Spinal cord (tissue), 10 donors: ENCODE results near the gene PSME3. TPM values are rescaled to one million over a fixed set of nuclear protein-coding genes. Genes with fewer than 3 reads are reported as not detected.

ENCODE experiments used
- DNase-seq, 6 donors: peaks; one replicate each; pipeline versions ENCODE4 v3.0.0 to v3.0.0-alpha.2; 2013 to 2015; ENCODE audit warnings: low spot score in 6 of 6, low read depth in 4 of 6
- H3K27ac ChIP-seq: one replicate; pipeline ENCODE4 v1.5.1; 2013; ENCODE audit warnings: low read depth, low read length, control low read depth
- H3K27me3 ChIP-seq: one replicate; pipeline ENCODE4 v1.6.1; 2013; ENCODE audit warnings: low read length; ENCODE audit not compliant: control insufficient read depth, insufficient read depth
- H3K36me3 ChIP-seq: one replicate; pipeline ENCODE4 v1.6.1; 2013; ENCODE audit warnings: low read length; ENCODE audit not compliant: control insufficient read depth, insufficient read depth
- H3K4me1 ChIP-seq: one replicate; pipeline ENCODE4 v1.6.1; 2013; ENCODE audit warnings: low read length; ENCODE audit not compliant: control insufficient read depth, insufficient read depth
- H3K4me3 ChIP-seq: one replicate; pipeline ENCODE4 v1.5.1; 2013; ENCODE audit warnings: low read depth, low read length, control low read depth
- H3K9me3 ChIP-seq: one replicate; pipeline ENCODE4 v1.6.1; 2013; ENCODE audit warnings: low read length; ENCODE audit not compliant: control insufficient read depth, insufficient read depth
- WGBS: methylation state at CpG from one replicate; pipeline ENCODE4 v1.1.5; 2013; ENCODE audit warnings: missing lambda C conversion rate; ENCODE audit not compliant: insufficient coverage; 5-methylcytosine and 5-hydroxymethylcytosine counted together
- long read RNA-seq, 4 donors: transcript quantifications; one replicate each; lab custom pipeline, GENCODE V29; 2026
- polyA plus RNA-seq, 2 donors: library from polyadenylated mRNA; unstranded; fragments of 120-200 nt; gene quantifications; one replicate each; pipeline ENCODE4 v1.2.1, GENCODE V29; 2013; ENCODE audit not compliant: insufficient read length in 2 of 2
- total RNA-seq, 2 donors: library from RNA; depleted of rRNA in 1 of 2; stranded (reverse); fragments of 120-200 nt in 1 of 2; fragments of >200 nt in 1 of 2; gene quantifications; one replicate each; pipeline versions ENCODE4 v1.2.3 to v1.2.4, GENCODE V29; 2013 to 2014
- donor health status: healthy.

PSME3 gene
- total RNA-seq (10 to 100 TPM; 55.8 to 59.2 TPM), polyA plus RNA-seq (10 to 100 TPM; 96.6 to 98.5 TPM)
- long read RNA-seq, donor 1, transcript PSME3-210 (11 exons, 998 nt): major isoform, 26 of 58 reads
- long read RNA-seq, donor 1, partial matches to known transcripts: 31 of 58 reads
- long read RNA-seq, donor 1, other reads (novel, unspliced or antisense): 0 of 58 reads
- long read RNA-seq, donor 2, transcript PSME3-210 (11 exons, 998 nt): major isoform, 5 of 5 reads
- long read RNA-seq, donor 2, partial matches to known transcripts: 0 of 5 reads
- long read RNA-seq, donor 2, other reads (novel, unspliced or antisense): 0 of 5 reads
- long read RNA-seq, donor 3, transcript PSME3-210 (11 exons, 998 nt): major isoform, 15 of 15 reads
- long read RNA-seq, donor 3, partial matches to known transcripts: 0 of 15 reads
- long read RNA-seq, donor 3, other reads (novel, unspliced or antisense): 0 of 15 reads
- long read RNA-seq, donor 4, transcript PSME3-210 (11 exons, 998 nt): major isoform, 10 of 12 reads
- long read RNA-seq, donor 4, partial matches to known transcripts: 0 of 12 reads
- long read RNA-seq, donor 4, other reads (novel, unspliced or antisense): 0 of 12 reads

- under 1% methylated on average over 66 of the region's 71 CpGs for WGBS
- Histone ChIP-seq H3K27me3 (no peaks in the 10 kb centered on the region), H3K9me3 (no peaks in the 10 kb centered on the region), H3K4me1 (peaks cover 10% of the 10 kb centered on the region), H3K36me3 (peaks cover 34% of the 10 kb centered on the region), H3K4me3 (peak within 1 kb of the TSS; percentile 97), H3K27ac (peak within 1 kb of the TSS; percentile 83)
- peak; percentile 80 to 97 (median 91) for DNase-seq
Measured at GRCh38 chr17:42832934-42833766, at the start of gene PSME3. PSME3 (plus strand) TSS chr17:42833397; CDS start chr17:42833632, 235 bp downstream.

DNA sequence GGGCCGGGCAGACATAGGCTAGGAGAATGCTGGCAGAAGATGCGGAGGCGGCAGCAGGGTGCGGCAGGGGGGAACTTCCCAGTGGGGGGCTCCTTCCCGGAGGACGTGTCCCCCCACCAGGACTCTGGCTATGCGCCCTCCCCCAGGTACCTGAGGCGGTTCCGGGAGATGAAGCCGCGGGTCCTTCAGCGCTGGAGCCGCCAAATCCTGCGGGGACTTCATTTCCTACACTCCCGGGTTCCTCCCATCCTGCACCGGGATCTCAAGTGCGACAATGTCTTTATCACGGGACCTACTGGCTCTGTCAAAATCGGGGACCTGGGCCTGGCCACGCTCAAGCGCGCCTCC lies 49.4 kb upstream of the PSME3 start:
- Histone ChIP-seq H3K4me1 (peaks cover 48% of the 10 kb centered on the region), H3K4me3 (no peak overlapping the region)
- WGBS: 20% methylated on average over 22 of the region's 22 CpGs

GRCh38 chr17:42784409-42784808 lies 48.8 kb upstream of the PSME3 start:
- Histone ChIP-seq H3K9me3 (no peaks in the 10 kb centered on the region), H3K36me3 (no peaks in the 10 kb centered on the region), H3K27ac (no peak overlapping the region), H3K4me1 (peaks cover 48% of the 10 kb centered on the region), H3K4me3 (no peak overlapping the region), H3K27me3 (peaks cover 92% of the 10 kb centered on the region)
- DNase-seq: peak in 1 of 6 donors; percentile 24
- 27% methylated on average over 21 of the region's 25 CpGs for WGBS

More for the DNA sequence above, 49.4 kb upstream of the PSME3 start:
- H3K27ac ChIP-seq: no peak overlapping the region
- peaks cover 90% of the 10 kb centered on the region for H3K27me3 ChIP-seq
- no peaks in the 10 kb centered on the region for H3K9me3 ChIP-seq
- H3K36me3 ChIP-seq: peaks cover 3% of the 10 kb centered on the region
- DNase-seq: no peak

GRCh38 chr17:42784811-42785592 lies 48.2 kb upstream of the PSME3 start:
- WGBS: 14% methylated on average over 45 of the region's 52 CpGs
- H3K27ac ChIP-seq: no peak overlapping the region
- no peaks in the 10 kb centered on the region for H3K36me3 ChIP-seq
- H3K4me1 ChIP-seq: peaks cover 45% of the 10 kb centered on the region
- DNase-seq: no peak
- no peak overlapping the region for H3K4me3 ChIP-seq
- no peaks in the 10 kb centered on the region for H3K9me3 ChIP-seq
- peaks cover 88% of the 10 kb centered on the region for H3K27me3 ChIP-seq

DNA sequence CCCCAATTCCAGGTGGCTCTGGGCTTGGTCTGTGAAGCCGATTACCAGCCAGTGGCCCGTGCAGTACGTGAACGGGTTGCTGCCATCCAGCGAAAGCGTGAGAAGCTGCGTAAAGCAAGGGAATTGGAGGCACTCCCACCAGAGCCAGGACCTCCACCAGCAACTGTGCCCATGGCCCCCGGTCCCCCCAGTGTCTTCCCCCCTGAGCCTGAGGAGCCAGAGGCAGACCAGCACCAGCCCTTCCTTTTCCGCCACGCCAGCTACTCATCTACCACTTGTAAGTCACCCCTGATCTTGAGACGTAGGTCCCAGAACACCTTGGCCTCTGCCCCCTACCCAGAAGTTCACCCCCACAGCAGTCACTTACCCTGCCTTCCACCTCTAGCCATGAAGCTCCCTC lies 45.9 kb upstream of the PSME3 start:
- Histone ChIP-seq H3K9me3 (no peaks in the 10 kb centered on the region), H3K27me3 (peaks cover 67% of the 10 kb centered on the region), H3K27ac (no peak overlapping the region), H3K4me3 (no peak overlapping the region), H3K4me1 (peaks cover 26% of the 10 kb centered on the region), H3K36me3 (no peaks in the 10 kb centered on the region)
- DNase-seq: no peak
- WGBS: 87% methylated on average over 11 of the region's 11 CpGs

DNA sequence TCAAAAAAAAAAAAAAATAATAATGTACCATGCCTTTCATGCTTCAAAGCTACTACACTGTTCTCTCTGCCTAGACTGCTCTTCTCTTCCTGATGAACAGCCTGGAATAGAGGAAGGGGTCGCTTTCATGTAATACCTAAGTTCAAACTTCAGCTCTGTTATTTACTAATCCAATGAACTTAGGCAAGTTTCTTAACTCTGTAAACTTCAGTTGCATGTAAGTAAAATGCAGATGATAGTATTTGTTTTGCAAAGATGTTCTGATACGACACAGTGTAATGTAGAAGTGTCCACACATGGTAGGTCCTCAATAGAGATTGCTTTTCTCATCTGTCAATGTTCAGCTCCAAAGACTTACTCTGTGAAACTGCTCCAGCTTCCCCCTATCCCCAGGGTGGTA lies 41.2 kb upstream of the PSME3 start:
- no peaks in the 10 kb centered on the region for H3K9me3 ChIP-seq
- peaks cover 18% of the 10 kb centered on the region for H3K36me3 ChIP-seq
- H3K4me3 ChIP-seq: no peak overlapping the region
- no peak overlapping the region for H3K27ac ChIP-seq
- 100% methylated on average over 1 of the region's 2 CpGs for WGBS
- no peak for DNase-seq
- no peaks in the 10 kb centered on the region for H3K4me1 ChIP-seq
- peaks cover 21% of the 10 kb centered on the region for H3K27me3 ChIP-seq

GRCh38 chr17:42792545-42792944 lies 40.7 kb upstream of the PSME3 start:
- Histone ChIP-seq H3K4me1 (peaks cover 3% of the 10 kb centered on the region), H3K36me3 (peaks cover 18% of the 10 kb centered on the region), H3K9me3 (no peaks in the 10 kb centered on the region), H3K4me3 (no peak overlapping the region), H3K27ac (no peak overlapping the region), H3K27me3 (peaks cover 15% of the 10 kb centered on the region)
- no peak for DNase-seq
- WGBS: 20% methylated on average over 1 of the region's 5 CpGs

DNA sequence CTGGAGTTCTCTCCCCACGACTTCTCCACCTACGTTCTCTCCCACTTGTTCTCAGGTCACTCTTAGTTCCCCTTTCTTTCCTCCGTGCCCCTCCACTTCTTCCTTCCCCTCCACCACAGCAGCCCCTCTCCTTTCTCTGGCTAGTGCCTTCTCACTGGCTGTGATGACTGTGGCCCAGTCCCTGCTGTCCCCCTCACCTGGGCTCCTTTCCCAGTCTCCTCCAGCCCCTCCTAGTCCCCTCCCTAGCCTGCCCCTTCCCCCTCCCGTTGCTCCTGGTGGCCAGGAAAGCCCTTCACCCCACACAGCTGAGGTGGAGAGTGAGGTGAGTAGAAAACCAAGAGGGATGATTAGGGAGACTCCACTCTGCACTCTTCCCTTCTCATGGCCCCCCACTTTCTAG lies 38.1 kb upstream of the PSME3 start:
- 92% methylated on average over 3 of the region's 4 CpGs for WGBS
- peaks cover 18% of the 10 kb centered on the region for H3K36me3 ChIP-seq
- no peaks in the 10 kb centered on the region for H3K9me3 ChIP-seq
- no peaks in the 10 kb centered on the region for H3K27me3 ChIP-seq
- no peak for DNase-seq
- no peak overlapping the region for H3K27ac ChIP-seq
- H3K4me3 ChIP-seq: no peak overlapping the region
- peaks cover 15% of the 10 kb centered on the region for H3K4me1 ChIP-seq

GRCh38 chr17:42795465-42795864 lies 37.7 kb upstream of the PSME3 start:
- Histone ChIP-seq H3K4me3 (no peak overlapping the region), H3K9me3 (no peaks in the 10 kb centered on the region), H3K27me3 (no peaks in the 10 kb centered on the region), H3K36me3 (peaks cover 18% of the 10 kb centered on the region), H3K27ac (no peak overlapping the region), H3K4me1 (peaks cover 15% of the 10 kb centered on the region)
- no peak for DNase-seq
- WGBS: 89% methylated on average over 7 of the region's 10 CpGs
